GM13977 (cell line): ENCODE measurements around the gene PRUNE2.

Experiments
- DNase-seq: peaks from one replicate; pipeline ENCODE4 v3.0.0; 2012; ENCODE audit warnings: low spot score
- in situ Hi-C: fragments of 300-500 bp; cut with MboI; formaldehyde crosslinking; loops from one replicate; pipeline ENCODE4 v1.12.0; 2022; ENCODE audit warnings: low sequenced_read_pairs, low pct_unique_long_range_greater_than_20kb, mixed read lengths, inconsistent platforms; ENCODE audit not compliant: unreplicated experiment
- TF ChIP-seq, protein P1 (sequence below): IDR thresholded peaks from 2 replicates; pipeline ENCODE4 v1.5.1; 2012; ENCODE audit warnings: mild to moderate bottlenecking, control low read depth; ENCODE audit not compliant: insufficient read depth; ENCODE audit errors: extremely low read depth, missing control alignments

PRUNE2 gene

DNA sequence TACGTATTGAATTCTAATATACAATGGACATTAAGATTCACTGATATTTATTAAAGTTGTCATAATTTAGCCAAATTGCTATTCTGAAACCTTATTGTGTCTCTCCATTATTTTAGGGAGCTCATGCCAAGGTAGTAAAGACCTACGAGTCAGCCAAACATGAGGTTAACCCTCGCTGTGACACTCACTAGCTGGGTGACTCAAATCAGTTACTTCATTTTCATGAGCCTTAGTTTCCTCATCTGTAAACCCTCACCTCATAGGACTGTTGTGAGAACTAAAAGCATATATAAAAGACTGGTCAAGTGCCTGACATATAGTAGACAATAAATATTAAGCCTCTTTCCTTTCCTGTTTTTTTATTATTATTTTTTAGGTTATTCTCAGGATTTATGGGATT lies 185.7 kb downstream of the PRUNE2 start:
- in situ Hi-C loops = no loop called here

DNA sequence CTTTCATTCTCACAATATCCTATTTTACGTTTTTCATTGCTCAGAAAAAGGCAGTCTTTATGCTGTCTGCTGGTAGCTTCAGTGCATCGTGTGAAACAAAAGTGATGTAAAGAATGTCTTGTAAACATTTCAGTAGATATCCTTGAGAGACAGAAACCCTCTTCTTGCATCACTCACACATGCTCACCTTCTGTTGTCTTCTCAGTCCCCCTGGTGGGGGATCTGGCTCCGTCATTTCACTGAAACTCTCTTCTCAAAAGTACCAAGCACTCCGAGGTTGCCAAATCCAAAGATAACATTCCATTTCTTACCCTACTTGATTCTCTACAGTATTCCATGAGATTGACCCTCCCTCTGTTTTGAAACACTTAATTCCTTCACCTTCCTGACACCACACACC lies 187.7 kb downstream of the PRUNE2 start:
- in situ Hi-C loops = no loop called here
- no peak for DNase-seq
- TF ChIP-seq, protein P1, sequence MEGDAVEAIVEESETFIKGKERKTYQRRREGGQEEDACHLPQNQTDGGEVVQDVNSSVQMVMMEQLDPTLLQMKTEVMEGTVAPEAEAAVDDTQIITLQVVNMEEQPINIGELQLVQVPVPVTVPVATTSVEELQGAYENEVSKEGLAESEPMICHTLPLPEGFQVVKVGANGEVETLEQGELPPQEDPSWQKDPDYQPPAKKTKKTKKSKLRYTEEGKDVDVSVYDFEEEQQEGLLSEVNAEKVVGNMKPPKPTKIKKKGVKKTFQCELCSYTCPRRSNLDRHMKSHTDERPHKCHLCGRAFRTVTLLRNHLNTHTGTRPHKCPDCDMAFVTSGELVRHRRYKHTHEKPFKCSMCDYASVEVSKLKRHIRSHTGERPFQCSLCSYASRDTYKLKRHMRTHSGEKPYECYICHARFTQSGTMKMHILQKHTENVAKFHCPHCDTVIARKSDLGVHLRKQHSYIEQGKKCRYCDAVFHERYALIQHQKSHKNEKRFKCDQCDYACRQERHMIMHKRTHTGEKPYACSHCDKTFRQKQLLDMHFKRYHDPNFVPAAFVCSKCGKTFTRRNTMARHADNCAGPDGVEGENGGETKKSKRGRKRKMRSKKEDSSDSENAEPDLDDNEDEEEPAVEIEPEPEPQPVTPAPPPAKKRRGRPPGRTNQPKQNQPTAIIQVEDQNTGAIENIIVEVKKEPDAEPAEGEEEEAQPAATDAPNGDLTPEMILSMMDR = peak; percentile 9

More for the DNA sequence above, 185.7 kb downstream of the PRUNE2 start:
- TF ChIP-seq, protein P1 = no peak
- no peak for DNase-seq

DNA sequence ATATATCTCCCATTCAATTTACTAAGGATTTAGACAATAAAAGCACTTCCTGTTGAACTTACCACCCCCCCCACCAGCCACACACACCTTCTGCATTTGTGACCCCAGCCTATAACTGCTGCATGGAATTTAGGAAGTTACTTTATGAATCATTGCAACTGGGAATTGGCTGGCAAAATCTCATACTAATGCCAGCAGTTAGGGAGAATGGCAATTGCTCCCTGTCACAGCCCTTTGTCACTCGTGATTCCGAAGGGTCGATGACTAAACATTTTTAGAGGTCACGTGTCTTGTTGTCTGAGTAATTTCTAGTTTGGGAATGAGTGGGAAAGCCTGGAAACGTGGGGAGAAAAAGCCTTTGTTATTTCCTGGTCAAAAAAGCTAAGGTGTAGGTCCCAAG lies 188.3 kb downstream of the PRUNE2 start:
- DNase-seq = no peak
- TF ChIP-seq, protein P1 = no peak
- in situ Hi-C loops = no loop called here

DNA sequence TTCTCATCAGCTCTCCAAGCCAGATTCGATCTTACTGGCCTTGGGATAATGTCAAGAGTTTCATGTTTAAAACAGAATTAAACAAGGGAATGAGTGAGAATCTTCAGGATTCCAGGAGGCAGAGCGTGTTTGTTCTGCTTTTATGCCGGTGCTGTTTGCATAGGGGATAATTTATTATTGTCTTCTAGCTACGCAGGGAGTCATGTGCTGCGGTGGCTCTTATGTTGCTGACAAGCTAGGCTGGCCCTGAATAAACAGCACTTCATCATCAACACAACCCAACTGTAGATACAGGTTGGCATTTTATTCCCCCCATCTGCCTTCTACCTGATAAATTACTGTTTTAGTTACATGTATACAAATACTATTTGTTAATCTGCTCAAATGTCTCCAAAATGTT lies 188.7 kb downstream of the PRUNE2 start:
- in situ Hi-C loops = no loop called here
- no peak for DNase-seq
- TF ChIP-seq, protein P1 = no peak

DNA sequence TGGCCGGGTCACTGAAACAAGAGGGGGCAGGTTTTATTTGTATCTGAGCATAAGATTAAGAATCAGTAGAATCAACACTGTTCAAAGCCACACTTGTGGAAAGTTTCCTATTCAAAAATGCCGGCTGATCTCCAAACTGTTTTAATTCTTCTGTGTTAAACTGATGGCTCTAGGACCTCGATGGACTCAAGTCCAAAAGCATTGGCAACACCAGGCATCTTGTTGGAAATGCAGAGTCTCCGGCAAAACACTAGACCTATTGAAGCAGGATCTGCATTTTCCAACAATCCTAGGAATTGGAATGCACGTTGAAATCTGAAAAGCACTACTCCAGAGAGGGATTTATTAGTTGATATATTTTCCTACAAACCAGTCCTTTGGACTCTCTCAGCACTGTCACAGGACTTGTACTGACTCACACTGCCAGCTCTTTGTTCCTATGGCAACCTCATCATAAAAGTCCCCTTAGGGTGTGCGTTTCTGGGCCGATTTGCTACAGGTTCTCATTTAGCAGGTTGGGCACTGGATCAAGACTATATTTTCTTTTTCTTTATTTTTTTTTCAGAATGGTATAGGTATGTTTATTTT lies 189.7 kb downstream of the PRUNE2 start:
- TF ChIP-seq, protein P1 = no peak
- in situ Hi-C loops = no loop called here
- no peak for DNase-seq

DNA sequence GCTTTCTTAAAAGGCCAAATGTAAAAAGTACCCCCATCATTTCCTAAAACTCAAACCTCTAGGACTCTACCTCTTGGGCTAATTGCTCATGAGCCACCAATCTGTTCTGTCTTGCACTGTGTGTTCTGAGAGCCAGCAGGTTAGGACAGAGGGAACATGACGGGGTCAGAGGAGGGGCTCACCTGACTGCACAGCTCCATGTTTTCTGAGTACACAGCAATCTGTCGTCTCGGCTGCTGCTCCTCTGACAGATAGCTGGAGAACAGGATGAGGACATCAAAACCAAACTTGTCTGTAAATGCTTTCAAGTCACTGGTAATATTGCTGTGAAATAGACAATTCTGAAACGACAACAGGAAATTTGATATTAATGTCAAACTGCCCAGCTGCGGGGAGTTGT lies 192.5 kb downstream of the PRUNE2 start:
- in situ Hi-C loops = no loop called here
- TF ChIP-seq, protein P1 = no peak
- no peak for DNase-seq

DNA sequence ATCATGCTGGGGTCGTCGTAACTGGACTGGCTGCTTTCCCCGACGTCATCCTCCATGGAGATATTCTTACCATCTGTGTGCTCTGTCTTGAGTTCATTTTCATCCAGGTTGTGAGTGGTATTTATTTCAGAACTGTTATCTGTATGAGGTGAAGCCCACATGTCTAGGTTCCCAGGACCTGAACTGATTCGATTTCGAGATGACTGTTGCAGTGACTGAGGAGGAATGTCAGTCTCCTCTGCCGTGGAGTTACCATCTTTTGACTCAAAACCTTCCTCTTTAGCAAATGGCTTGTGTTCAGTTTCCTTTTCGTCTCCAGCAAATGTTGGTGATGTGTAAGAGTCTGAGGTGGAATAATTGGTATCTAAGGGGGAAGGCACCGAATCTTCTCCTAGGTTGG lies 196.9 kb downstream of the PRUNE2 start:
- TF ChIP-seq, protein P1 = no peak
- in situ Hi-C loops = no loop called here
- DNase-seq = no peak
